MM.1S (cell line): ENCODE data around the gene NATD1.

ENCODE experiments used
- EZH2phosphoT487 ChIP-seq: fragments of 300-600 bp; sonication (generic); IDR thresholded peaks from 2 replicates; pipeline ENCODE4 v1.6.1; 2018; ENCODE audit warnings: antibody characterized with exemption, low read length
- TF ChIP-seq, protein P1 (sequence below): fragments of 300-600 bp; sonication (generic); IDR thresholded peaks from 2 replicates; pipeline ENCODE4 v1.5.1; 2016; ENCODE audit warnings: antibody characterized with exemption, low read length, mixed read lengths

DNA sequence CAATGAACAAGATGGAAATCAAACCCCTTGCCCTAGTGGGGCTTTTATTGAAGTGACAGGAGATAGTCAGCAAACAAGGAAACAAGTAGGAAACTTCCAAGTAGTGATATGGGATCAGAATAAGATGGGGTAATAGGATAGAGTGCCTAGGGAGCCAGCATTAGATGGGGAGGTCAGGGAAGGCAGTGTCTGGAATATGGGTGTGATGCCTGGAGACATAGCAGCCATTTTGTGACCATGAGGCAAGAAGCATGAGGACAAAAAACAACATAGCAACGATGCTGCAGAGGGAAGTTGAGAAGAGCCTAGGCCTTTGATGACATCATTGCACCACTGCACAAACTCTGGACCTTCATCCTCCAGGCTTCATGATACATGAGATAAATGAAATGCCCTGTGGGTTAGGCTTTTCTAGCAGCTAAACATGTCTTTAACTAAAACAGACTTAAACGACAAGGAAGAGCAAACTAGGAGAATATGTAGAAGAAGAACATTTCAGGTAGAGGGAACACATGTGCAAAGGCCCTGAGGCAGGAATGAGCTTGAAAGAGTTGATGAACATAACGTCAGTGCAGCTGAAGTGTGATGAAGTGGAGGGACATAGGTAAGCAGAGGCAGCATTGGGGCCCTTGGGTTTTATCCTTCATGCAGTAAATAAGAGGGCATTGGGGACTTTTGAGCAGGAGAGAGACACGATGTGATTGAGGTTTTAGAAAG lies 21.0 kb downstream of the NATD1 start:
- TF ChIP-seq, protein P1, sequence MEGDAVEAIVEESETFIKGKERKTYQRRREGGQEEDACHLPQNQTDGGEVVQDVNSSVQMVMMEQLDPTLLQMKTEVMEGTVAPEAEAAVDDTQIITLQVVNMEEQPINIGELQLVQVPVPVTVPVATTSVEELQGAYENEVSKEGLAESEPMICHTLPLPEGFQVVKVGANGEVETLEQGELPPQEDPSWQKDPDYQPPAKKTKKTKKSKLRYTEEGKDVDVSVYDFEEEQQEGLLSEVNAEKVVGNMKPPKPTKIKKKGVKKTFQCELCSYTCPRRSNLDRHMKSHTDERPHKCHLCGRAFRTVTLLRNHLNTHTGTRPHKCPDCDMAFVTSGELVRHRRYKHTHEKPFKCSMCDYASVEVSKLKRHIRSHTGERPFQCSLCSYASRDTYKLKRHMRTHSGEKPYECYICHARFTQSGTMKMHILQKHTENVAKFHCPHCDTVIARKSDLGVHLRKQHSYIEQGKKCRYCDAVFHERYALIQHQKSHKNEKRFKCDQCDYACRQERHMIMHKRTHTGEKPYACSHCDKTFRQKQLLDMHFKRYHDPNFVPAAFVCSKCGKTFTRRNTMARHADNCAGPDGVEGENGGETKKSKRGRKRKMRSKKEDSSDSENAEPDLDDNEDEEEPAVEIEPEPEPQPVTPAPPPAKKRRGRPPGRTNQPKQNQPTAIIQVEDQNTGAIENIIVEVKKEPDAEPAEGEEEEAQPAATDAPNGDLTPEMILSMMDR = no peak
- no peak for TF ChIP-seq EZH2phosphoT487
